ENCODE data around the gene MLLT10. TPM values are rescaled to one million over a fixed set of nuclear protein-coding genes. Genes with fewer than 3 reads are reported as not detected.
A peak's percentile ranks its signal among the peaks of the same experiment; 100 is the strongest.

MLLT10 gene
- total RNA-seq, 1 donor from 2014 or later = 42.4 TPM

DNA sequence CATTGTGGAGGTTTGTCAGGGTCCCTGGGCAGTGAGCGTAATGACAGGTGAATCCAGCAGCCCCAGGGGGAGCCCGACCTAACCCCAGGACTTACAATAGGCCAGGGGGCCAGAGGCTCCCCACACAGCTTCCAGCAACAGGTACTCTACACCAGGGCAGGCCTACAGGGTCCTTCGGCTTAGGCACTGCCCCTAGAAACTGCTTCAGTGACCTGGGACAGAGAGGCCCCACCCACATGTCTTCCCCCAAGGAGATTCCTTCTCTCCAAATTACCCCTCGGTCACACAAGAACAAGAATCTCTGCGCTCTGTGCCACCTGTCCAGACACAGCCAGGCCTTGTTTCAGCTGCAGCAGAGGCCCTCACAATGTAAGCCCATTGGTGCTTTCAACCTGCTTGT is 32.9 kb upstream of the MLLT10 start:
- no peak for DNase-seq (ENCODE audit: low read depth in 2 of 2)

DNA sequence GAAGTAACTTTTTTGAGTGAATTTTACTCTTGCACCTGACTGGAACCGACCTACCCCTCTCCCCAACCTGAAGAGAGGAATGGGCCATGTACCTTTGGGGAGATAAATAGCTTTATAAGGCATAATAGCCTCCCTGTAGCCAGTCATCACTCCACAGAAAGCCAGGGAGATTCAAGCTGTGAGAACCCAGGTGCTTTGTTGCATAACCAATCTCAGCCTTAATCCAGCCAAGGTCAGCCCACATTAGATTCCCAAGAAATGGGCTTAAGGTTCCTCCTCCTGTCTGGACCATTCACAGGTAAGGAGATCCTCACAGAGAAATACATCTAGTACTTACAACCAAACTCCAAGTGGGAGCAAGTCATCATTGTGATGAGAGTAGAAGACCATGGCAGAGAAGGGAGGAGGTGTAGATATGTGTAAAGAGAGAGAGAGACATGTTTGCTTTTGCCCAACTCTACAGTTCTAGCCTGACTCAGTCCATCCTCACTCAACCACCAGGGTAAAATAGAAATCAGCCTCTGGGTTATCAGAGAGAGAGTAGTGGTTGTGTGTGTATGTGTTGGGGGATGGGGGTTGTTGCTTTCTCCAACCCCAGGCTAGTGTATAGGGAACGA is 32.2 kb upstream of the MLLT10 start:
- DNase-seq (ENCODE audit: low read depth in 2 of 2) = no peak

DNA sequence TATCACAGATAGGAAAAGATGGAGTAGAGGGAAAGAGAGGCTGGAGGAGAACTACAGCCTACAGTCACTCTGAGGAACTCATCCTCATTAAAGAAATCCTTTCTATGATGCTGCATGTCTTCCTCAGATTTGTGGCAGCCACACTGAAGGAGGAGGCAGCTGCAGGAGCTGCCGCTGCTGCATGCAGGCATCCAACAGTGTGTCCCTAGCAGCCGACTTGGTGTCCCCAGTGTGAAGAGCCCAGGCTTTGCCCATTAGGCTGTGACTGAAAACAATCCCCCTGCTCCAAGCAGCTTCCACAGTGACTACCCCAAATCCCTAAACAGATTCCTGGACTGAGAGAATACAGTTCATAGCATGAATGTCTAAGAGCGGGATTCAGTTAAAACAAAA is 31.7 kb upstream of the MLLT10 start:
- no peak for DNase-seq (ENCODE audit: low read depth in 2 of 2)

DNA sequence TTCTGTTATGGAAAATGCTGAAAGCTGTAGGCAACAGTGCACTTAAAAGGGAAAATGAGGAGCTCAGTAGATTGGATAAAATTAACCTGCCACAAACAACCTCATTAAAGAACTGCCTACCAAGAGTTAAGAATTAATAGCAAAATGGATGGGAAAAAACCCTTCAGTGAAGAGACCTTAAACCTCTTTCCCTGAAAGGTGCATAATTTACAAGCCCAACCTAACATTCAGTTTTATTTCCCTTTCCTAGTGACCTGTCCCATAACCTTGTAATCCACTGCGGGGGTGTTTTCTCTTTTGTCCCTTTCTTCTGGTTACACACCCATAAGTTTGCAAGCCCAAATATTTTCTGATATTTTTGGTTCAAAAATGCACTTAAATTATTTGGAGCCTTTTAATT is 30.5 kb upstream of the MLLT10 start:
- no peak for DNase-seq (ENCODE audit: low read depth in 2 of 2)

DNA sequence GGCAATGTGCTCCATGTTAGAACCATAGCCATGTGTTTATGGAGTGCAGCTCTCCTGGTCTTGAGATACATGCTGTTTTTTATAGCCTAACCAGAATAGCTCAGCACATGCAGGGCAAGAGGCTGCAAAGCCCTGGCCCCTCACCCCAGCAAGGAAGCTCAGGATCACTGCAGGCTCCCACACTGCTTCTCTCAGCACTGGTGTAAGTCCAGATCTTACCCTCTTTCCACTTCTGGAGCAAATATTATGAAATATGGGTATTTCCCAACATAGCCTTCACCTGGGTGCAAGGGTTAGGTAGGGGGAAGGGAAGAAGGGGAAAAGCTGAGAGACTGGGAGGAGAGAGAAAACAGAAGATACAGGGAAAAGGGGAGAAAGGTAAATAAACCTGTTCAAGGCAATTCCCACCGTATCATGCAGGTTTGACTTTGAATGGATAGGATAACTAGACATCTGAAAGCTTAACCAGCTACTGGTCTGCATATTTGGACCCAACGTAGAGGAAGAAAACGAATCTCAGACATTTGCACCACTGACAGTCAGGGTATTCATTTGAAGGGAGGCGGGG is 28.2 kb upstream of the MLLT10 start:
- DNase-seq (ENCODE audit: low read depth in 2 of 2) = no peak

DNA sequence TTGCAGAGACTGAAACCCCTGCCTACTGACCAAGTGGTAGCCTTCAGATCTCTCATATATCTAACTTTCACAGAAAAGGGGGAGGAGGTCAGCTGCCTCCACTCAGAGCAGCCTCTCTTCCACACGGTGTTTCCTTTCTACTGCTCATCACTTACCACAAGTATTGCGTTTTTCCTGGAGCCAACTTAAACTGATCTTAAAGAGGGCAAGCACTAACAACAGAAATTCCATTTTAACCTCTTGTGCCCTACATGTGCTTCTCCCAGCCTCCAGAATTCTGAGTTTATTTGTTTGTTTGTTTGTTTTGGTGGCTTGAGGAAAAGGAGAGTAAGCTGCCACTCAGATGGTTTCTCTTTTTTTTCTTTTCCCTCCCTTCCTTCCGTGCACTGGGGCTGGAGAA is 27.7 kb upstream of the MLLT10 start:
- no peak for DNase-seq (ENCODE audit: low read depth in 2 of 2)

DNA sequence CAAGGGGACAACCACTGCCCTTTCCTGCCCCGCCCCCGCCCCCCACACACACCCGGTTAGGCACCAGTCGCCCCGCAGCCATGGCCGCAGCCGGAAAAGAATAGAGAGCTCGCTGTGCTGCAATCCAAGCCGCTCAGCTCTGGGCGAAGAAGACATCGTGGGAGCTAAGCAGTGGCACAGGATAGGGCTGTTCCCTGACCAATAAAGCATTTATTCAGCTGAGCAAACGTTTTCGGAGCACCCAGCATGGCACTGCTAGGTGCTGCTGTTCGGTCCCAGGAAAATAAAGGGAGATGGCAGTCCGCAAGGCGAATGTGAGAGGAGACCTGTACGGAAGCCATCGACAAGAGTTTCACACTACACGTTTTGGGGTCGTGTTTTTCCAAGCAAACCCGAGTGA is 26.9 kb upstream of the MLLT10 start:
- no peak for DNase-seq (ENCODE audit: low read depth in 2 of 2)

DNA sequence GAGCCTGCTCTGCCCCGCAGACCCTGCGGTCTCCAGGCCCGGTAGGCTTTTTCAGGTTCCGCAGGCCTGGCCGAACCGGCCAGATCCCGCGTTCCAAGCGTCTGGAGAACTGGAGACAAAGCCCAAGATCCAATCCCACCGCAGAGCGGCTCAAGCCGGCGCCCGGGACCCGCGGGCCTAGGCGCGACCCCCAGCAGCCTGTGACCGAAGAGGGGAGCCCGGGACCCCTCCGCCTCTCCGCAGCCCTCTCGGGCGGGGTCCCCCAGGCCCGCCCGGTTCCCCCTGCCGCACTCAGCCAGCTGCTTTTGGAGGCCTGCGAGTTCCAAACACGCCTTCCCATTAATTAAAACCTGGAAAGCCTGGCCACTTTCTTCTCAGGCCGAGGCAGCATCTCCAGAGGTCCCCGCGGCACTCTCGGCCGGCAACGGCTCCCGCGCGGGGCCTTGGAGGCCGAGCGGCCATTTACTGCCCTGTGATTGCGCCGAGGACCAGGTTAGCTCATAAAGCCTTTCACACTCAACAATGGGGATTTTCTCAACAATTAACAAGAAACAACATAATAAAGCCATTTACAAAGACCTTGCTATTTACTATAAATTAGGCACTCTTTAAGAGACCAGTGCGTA is 25.2 kb upstream of the MLLT10 start:
- no peak for DNase-seq (ENCODE audit: low read depth in 2 of 2)

DNA sequence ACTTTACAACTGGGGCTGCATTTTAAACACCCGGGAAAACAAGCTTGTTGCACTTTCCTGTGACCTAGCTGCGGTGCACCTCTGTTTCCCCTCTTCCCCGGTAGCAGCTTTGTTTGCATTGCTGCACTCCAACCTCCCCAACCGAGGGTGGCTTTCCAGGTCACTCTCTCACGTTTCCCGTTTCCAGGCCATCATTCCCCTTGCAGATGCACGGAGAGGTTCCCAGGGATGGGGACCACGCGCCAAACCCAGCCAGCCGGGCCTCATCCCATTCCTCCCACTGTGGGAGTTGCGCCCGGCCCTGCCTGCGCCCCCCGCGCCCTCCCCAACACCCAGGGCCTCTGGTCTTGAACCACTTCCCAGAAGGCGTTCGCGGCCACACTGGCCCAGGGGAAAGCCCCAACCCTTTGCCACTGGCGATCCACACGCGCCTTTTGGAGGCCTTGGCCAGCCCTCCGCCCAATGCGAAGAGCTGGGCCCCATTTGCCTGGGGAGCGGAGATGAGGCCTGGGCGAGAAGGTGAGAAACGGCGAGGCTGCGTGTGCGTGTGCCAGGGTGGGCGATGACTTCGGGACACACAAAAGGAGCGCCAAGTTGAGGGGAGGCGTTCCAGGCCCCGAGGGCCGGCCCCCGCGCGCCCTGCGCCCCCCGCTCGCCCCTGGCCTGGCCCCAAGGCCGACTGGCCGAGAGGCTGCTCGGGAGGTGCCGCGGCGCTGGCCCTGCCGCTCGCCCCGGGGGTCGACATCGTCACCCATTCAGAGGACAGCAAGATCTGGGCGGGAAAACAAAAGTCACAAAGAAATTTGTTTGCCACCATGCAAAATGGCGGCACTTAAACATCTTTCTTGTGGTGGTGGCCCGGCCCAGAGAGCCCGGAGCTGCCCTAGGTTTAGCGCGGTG is 24.4 kb upstream of the MLLT10 start:
- no peak for DNase-seq (ENCODE audit: low read depth in 2 of 2)

DNA sequence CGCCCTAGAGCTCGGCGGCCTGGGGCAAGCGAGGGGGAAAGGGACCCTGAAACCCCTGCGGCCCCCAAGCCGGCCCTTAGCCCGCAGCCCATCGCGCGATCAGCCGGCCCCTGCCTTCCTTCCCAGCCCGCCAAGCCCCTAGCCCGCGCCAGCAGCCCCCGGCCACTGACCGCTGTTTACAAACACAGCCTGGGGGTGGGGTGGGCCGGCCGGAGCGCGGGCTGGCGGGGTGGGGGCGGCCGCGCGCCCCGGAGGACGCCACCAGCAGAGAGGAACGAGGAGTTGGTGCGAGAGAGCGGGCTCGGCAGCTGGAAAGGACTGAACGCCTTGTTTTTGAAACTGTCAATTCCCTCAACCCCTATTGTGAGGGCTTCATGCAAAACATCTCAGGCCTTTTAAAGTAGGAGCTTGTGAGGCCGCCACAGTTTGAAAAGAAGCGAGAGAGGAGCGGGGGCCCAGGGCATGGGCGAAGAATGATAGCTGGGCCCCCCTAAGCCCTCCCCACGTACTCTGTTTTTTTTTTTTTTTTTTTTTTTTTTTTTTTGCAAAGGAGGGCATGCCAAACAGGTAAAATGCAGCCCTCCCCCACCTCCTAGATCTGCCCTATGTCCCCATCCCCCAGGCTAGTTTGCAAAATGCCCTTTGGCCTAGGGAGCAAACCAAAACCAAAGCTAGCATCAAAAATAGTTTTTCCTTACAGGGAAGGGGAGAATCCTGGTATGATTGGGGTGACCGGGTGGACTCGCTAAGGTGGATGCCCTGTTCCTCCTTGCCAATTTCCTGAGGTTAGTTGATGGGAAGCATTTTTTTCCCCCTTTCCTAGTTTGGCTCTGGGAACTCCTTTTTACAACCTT is 23.6 kb upstream of the MLLT10 start:
- no peak for DNase-seq (ENCODE audit: low read depth in 2 of 2)

DNA sequence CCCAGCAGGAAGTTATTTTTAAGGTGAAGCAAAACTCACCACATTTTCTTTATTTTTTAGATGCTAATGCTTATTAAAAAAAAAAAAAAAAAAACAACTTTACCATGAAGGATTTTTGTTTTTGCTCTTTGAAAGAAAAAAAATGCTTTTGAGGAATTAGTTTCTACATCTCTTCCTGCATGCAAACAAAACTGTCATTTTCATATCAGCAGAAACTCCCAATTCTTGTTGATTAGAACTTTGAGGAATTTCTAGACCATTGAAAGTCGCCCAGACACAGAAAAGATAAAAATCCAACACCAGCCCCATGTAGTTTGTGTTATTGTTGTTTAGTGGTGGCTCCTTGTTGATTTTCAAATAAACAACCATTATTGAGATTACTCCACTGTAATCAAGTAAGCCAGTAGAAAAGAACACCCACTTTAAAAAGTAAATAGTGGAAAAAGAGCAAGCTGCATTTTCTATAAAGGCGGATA is 22.9 kb upstream of the MLLT10 start:
- no peak for DNase-seq (ENCODE audit: low read depth in 2 of 2)

DNA sequence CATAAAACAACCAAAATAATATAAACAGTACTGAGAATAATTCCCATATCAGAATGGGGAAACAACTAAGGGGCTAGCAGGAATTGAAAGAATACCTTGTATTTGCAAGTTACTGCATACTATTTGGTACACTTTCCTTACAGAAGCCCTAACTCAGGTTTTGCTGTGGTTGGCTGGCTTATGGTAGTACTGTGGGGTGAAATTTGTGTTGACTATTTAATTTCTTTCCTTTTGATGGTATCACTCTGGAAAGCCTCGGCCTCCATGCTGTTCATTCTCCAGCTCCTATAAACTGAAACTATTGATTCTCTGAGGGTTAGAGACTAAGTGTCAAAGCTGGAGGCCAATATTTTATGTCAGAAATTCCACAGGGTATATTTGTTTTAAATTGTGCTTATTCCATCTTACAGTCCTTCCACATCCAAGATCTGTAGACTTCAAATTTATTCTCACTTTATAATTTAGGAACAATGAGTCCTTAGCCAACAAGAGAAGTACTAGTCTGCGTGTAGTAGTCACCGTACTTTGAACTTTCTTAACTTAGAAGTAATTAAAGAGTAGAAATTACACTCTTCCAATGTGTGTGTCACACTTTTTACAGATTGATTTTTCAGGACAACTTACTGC is 22.0 kb upstream of the MLLT10 start:
- no peak for DNase-seq (ENCODE audit: low read depth in 2 of 2)

DNA sequence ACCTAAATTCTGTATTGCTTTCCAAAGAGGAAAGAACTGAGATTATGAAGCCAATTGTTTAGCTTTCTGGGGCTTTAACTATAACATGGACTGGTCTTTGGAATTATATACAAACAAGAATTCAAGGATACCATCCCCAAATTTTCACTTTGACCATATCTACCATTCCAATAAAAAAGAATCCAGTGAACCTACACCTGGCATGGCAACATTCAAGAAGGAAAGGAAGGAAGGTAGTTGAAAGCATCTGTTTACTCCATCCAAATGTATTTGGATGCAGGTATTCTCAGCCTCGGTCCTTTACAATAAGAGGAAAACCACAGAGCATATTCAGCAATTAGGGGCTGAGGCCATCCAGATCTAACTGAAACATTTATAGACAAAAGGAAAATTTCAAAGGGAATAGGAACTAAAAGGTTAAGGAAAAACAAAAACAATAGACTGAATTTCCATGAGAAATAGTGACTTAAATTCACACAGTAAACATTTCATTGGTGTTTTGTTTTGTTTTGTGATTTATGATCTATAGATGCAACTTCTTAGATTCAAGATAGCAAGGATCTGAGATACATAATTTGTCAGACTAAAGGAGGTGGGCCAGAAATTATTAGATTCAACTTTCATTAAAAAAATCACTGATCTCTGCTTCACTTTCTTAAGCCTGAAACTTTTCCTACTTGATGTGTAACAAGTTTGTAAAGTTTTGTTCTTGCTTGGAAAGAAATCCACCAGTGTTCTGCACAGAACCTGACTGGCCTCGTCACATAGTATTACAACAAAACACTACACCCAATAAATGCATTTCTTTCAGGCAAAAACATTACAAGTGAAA is 21.2 kb upstream of the MLLT10 start:
- DNase-seq (ENCODE audit: low read depth in 2 of 2) = no peak

DNA sequence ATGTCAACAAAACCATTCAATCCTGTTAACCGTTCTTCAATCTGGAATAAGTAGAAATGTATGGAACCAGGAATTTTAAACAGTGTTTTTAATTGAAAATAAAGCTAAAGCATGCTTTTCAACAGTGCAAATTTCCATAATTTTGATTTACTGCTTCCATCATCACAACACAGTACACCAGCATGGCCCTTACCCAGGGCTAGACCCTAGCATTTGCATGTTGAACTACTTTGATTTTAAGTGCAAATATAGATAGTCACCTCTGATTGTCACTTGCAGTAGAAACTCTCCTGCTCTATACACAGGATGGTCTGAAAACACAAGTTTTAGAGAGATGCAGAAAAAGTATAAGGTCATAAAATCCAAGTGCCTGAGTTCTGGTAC is 20.6 kb upstream of the MLLT10 start:
- DNase-seq (ENCODE audit: low read depth in 2 of 2) = no peak

DNA sequence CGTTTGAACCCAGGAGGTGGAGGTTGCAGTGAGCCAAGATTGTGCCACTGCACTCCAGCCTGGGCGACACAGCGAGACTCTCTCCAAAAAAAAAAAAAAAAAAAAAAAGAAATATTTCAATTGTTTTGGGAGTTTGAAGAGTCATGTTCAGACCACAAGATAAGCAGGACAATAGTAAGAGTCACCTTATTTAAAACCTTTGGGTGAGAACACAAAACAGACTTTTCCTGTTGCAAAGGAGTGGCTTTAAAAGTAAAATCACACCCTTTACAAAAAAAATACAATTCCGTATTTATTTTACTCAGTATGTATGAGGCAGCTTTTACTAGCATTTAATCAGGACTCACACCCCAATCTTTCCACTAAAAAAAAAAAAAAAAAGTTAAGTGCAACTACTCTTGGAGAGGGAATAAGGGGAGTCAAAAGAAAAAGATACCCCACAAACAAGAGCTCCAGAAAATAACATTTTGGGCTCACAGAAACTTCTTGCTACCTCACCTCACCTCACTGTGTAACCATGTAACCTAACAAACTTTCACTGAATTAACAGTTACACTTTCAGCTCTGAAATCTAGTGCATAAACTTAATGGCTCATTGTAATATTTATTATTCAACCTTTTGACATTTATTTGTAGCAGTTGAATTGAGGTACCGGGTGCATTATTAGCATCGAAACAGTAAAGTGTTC is 19.8 kb upstream of the MLLT10 start:
- peak in 1 of 2 donors; percentile 54 for DNase-seq (ENCODE audit: low read depth in 2 of 2)

DNA sequence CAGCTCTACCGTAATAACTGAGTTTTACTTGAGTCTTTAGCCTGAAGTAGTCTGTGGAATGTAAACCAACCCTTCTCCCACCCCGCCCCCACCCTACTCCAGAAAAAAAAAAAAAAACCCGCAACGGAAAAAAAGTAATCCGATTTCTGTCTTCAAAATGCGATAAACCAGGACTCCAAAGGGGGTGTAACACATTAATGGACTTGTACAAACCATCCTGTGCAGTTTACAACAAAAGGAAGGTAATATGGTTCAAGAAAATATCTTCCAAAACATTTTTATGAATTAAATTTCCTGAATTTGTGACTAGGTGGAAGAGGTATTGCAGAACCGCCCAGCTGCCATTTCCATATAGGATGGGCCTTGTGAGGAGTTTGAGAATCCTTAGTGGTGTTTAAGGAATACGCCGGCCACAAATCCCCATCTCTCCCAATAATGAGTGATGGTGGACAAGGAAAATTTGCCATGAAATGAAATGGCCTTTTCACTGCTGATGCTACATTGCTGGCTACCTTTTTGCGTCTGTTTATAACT is 19.1 kb upstream of the MLLT10 start:
- DNase-seq (ENCODE audit: low read depth in 2 of 2) = no peak

DNA sequence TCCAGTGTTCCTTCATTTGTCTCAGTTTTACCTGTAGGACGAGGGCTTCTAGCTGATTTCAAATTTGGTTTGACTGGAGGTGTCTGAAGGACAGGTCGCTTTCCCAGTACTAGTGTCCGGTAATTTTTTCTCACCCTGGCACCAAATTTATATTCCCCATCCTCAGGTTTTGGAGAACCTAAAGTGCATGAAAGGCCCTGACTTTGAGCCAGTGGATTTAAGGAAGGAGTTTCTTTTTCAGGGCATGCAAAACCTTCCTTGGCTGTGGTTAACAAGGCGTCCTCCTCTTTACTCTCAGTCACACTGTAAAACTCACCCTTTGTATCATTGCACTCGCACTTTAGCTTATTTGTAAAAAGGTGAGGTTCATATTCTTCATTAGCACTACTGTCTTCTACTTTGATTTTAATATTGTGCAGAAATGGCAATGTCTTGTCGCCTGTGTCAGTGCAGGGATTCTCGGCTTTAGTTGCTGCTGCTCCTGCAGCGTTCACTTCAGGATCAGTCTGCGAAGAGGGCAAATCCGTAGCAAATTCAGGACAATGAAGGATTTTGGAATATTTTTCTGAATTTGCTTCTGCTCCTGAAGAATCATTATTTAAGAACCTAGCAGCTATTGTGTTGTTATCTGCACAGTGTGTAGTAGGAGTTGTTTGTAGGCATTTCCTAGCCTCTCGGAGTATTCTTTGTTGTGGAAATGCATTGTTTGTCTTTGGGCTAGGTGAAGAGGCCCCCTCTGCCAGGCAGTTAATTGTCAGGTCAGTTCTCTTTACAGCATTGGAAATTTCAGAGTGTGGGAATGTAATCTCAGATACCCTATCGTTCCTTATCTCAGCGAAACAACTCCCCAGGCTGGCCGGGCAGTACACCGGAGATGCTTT is 18.4 kb upstream of the MLLT10 start:
- no peak for DNase-seq (ENCODE audit: low read depth in 2 of 2)

Measured in dermis microvascular lymphatic vessel endothelial cell (primary cell).